HEK293 (cell line): ENCODE measurements around the gene SUPT3H.

Experiments used
- CTCF ChIA-PET: fragments of 350-600 bp; formaldehyde crosslinking; extraction: SDS; loops from one replicate; lab custom pipeline; 2021; ENCODE audit warnings: antibody characterized with exemption; lab: Yijun Ruan, JAX
- POLR2A ChIA-PET: fragments of 300-600 bp; formaldehyde crosslinking; extraction: SDS; loops from one replicate; lab custom pipeline; 2020; ENCODE audit warnings: antibody characterized with exemption, inconsistent platforms; lab: Yijun Ruan, JAX
- H3K27ac ChIP-seq: fragments of 200-500 bp; sonication (Bioruptor generic); 2 replicates; pipeline ENCODE4 v1.5.1; 2014; ENCODE audit warnings: low read depth, low read length, control low read depth, inconsistent platforms; ENCODE audit errors: extremely low read depth
- H3K36me3 ChIP-seq, 2 experiments: fragments of 200-500 bp in 1 of 2; sonication (Bioruptor generic) in 1 of 2; 1 replicate in 1 of 2; 2 replicates in 1 of 2; pipeline ENCODE4 v1.5.1; 2014 to 2017; ENCODE audit warnings: inconsistent platforms in 2 of 2, low read length in 2 of 2; ENCODE audit not compliant: control insufficient read depth in 2 of 2, insufficient read depth in 1 of 2
- H3K4me1 ChIP-seq: fragments of 200-500 bp; sonication (Bioruptor generic); 2 replicates; pipeline ENCODE4 v1.5.1; 2014; ENCODE audit warnings: mild to moderate bottlenecking, low read length, inconsistent platforms; ENCODE audit not compliant: control insufficient read depth, insufficient read depth
- H3K4me3 ChIP-seq: 2 replicates; pipeline ENCODE4 v1.5.1; 2011; ENCODE audit warnings: low read depth, mild to moderate bottlenecking, control low read depth, low read length, moderate library complexity
- H3K9me3 ChIP-seq: fragments of 200-500 bp; sonication (Bioruptor generic); 2 replicates; pipeline ENCODE4 v1.5.1; 2014; ENCODE audit warnings: low read depth, low read length, inconsistent platforms; ENCODE audit not compliant: control insufficient read depth, insufficient read depth
- BCL11B ChIP-seq: fragments of 450-650 bp; formaldehyde crosslinking; IDR thresholded peaks from 2 replicates; pipeline ENCODE4 v1.5.1; 2016; ENCODE audit warnings: low read depth, missing biosample characterization, missing genetic modification characterization
- EGR2 ChIP-seq: fragments of 450-650 bp; formaldehyde crosslinking; IDR thresholded peaks from 2 replicates; pipeline ENCODE4 v1.5.1; 2016; ENCODE audit warnings: low read depth, missing biosample characterization, missing genetic modification characterization
- HOXA7 ChIP-seq: sonication (generic); formaldehyde crosslinking; IDR thresholded peaks from 2 replicates; pipeline ENCODE4 v1.8.1; 2022; ENCODE audit warnings: missing genetic modification reagents, borderline replicate concordance
- HOXD13 ChIP-seq: sonication (generic); formaldehyde crosslinking; IDR thresholded peaks from 2 replicates; pipeline ENCODE4 v1.8.0; 2022; ENCODE audit warnings: missing genetic modification reagents, borderline replicate concordance
- KLF9 ChIP-seq: fragments of 450-650 bp; formaldehyde crosslinking; IDR thresholded peaks from 2 replicates; pipeline ENCODE4 v1.5.1; 2016; ENCODE audit warnings: missing biosample characterization, missing genetic modification characterization, low read depth
- PATZ1 ChIP-seq: fragments of 450-650 bp; formaldehyde crosslinking; IDR thresholded peaks from 2 replicates; pipeline ENCODE4 v1.5.1; 2016; ENCODE audit warnings: missing biosample characterization, missing genetic modification characterization
- SP2 ChIP-seq: fragments of 450-650 bp; formaldehyde crosslinking; IDR thresholded peaks from 2 replicates; pipeline ENCODE4 v1.5.1; 2016; ENCODE audit warnings: missing biosample characterization, missing genetic modification characterization
- ZBTB10 ChIP-seq: fragments of 450-650 bp; formaldehyde crosslinking; IDR thresholded peaks from 2 replicates; pipeline ENCODE4 v1.5.1; 2016; ENCODE audit warnings: missing biosample characterization, missing genetic modification characterization
- ZBTB7A ChIP-seq: fragments of 450-650 bp; formaldehyde crosslinking; IDR thresholded peaks from 2 replicates; pipeline ENCODE4 v1.5.1; 2016; ENCODE audit warnings: low read depth, missing biosample characterization, missing genetic modification characterization
- ZNF121 ChIP-seq: fragments of 450-650 bp; formaldehyde crosslinking; IDR thresholded peaks from 2 replicates; pipeline ENCODE4 v1.5.1; 2016; ENCODE audit warnings: missing biosample characterization, missing genetic modification characterization
- ZNF184 ChIP-seq: fragments of 450-650 bp; IDR thresholded peaks from 2 replicates; pipeline ENCODE4 v1.5.1; 2018; ENCODE audit warnings: missing biosample characterization, mild to moderate bottlenecking, missing genetic modification characterization
- ZNF24 ChIP-seq: fragments of 450-650 bp; formaldehyde crosslinking; IDR thresholded peaks from 2 replicates; pipeline ENCODE4 v1.5.1; 2016; ENCODE audit warnings: missing biosample characterization, missing genetic modification characterization
- ZNF26 ChIP-seq: fragments of 450-650 bp; formaldehyde crosslinking; IDR thresholded peaks from 2 replicates; pipeline ENCODE4 v1.5.1; 2016; ENCODE audit warnings: missing biosample characterization, missing genetic modification characterization
- ZNF394 ChIP-seq: fragments of 450-650 bp; formaldehyde crosslinking; IDR thresholded peaks from 2 replicates; pipeline ENCODE4 v1.5.1; 2016; ENCODE audit warnings: missing biosample characterization, missing genetic modification characterization, mild to moderate bottlenecking, moderate library complexity, borderline replicate concordance
- ZNF518A ChIP-seq: fragments of 450-650 bp; formaldehyde crosslinking; conservative IDR thresholded peaks from 2 replicates; pipeline ENCODE4 v1.5.1; 2016; ENCODE audit warnings: low read depth, missing biosample characterization, missing genetic modification characterization
- ZNF521 ChIP-seq: fragments of 450-650 bp; formaldehyde crosslinking; IDR thresholded peaks from 2 replicates; pipeline ENCODE4 v1.5.1; 2017; ENCODE audit warnings: missing biosample characterization, mild to moderate bottlenecking, missing genetic modification characterization
- ZNF571 ChIP-seq: fragments of 450-650 bp; formaldehyde crosslinking; IDR thresholded peaks from 2 replicates; pipeline ENCODE4 v1.5.0; 2017; ENCODE audit warnings: missing biosample characterization, missing genetic modification characterization
- ZNF626 ChIP-seq: fragments of 450-650 bp; sonication (Bioruptor Pico); formaldehyde crosslinking; IDR thresholded peaks from 2 replicates; pipeline ENCODE4 v1.5.1; 2018; ENCODE audit warnings: missing biosample characterization, missing genetic modification characterization, inconsistent platforms
- ZNF792 ChIP-seq: fragments of 450-650 bp; formaldehyde crosslinking; IDR thresholded peaks from 2 replicates; pipeline ENCODE4 v1.5.1; 2016; ENCODE audit warnings: missing biosample characterization, missing genetic modification characterization
- TF ChIP-seq, protein P1 (sequence below): fragments of 450-650 bp; formaldehyde crosslinking; IDR thresholded peaks from 2 replicates; pipeline ENCODE4 v1.5.0; 2017; ENCODE audit warnings: missing biosample characterization, missing genetic modification characterization, borderline replicate concordance

SUPT3H gene

GRCh38 chr6:44824567-44824966 is 553.2 kb downstream of the SUPT3H start:
- TF ChIP-seq ZNF24 (tag by site-specific recombination) (no peak), EGR2 (tag by site-specific recombination) (no peak), KLF9 (no peak), ZNF521 (no peak), HOXA7 (CRISPR knock-in tag) (no peak), ZNF626 (no peak), ZNF394 (no peak), ZNF184 (tag by site-specific recombination) (no peak), ZBTB10 (no peak), ZNF792 (tag by site-specific recombination) (no peak), ZNF518A (tag by site-specific recombination) (no peak)
- TF ChIP-seq, protein P1, sequence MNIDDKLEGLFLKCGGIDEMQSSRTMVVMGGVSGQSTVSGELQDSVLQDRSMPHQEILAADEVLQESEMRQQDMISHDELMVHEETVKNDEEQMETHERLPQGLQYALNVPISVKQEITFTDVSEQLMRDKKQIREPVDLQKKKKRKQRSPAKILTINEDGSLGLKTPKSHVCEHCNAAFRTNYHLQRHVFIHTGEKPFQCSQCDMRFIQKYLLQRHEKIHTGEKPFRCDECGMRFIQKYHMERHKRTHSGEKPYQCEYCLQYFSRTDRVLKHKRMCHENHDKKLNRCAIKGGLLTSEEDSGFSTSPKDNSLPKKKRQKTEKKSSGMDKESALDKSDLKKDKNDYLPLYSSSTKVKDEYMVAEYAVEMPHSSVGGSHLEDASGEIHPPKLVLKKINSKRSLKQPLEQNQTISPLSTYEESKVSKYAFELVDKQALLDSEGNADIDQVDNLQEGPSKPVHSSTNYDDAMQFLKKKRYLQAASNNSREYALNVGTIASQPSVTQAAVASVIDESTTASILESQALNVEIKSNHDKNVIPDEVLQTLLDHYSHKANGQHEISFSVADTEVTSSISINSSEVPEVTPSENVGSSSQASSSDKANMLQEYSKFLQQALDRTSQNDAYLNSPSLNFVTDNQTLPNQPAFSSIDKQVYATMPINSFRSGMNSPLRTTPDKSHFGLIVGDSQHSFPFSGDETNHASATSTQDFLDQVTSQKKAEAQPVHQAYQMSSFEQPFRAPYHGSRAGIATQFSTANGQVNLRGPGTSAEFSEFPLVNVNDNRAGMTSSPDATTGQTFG (tag by site-specific recombination), result no peak
- CTCF ChIA-PET, result interaction anchor here (0.6 to 0.7 kb wide), 2 partner anchors 897 to 1107 kb away, joined by 3 read pairs; no protein-coding TSS in a partner anchor
- H3K4me1 ChIP-seq, result peaks cover 12% of the 10 kb centered on the region
- no peak overlapping the region for H3K4me3 ChIP-seq
- H3K36me3 ChIP-seq, result no peaks in the 10 kb centered on the region
- H3K27ac ChIP-seq, result no peak overlapping the region
- POLR2A ChIA-PET, result no interaction called here
- no peaks in the 10 kb centered on the region for H3K9me3 ChIP-seq

DNA sequence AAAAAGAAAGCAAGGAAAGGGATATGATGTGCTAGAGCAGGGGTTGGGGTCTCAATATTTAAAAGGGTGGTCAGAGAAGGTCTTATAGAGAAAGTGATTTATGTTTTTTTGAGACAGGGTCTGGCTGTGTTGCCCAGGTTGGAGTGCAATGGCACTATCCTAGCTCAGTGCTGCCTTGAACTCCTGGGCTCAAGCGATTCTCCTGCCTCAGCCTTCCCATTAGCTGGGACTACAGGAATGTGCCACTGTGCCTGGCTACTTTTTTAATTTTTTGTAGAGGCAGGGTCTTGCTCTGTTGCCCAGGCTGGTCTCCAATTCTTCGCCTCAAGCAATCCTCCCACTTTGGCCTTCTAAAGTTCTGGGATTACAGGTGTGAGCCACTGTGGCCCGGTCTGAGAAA is 557.0 kb downstream of the SUPT3H start:
- ChIA-PET CTCF (no interaction called here), POLR2A (no interaction called here)
- TF ChIP-seq ZNF26 (no peak), ZNF571 (tag by site-specific recombination) (no peak), PATZ1 (no peak), ZNF121 (peak; percentile 75), BCL11B (tag by site-specific recombination) (no peak), HOXD13 (CRISPR knock-in tag) (no peak), ZBTB7A (tag by site-specific recombination) (no peak), SP2 (no peak)
- Histone ChIP-seq H3K4me3 (no peak overlapping the region), H3K36me3 (no peaks in the 10 kb centered on the region), H3K27ac (no peak overlapping the region), H3K4me1 (0 out of 2 replicates have a peak, but pooled peaks cover 3% of the 10 kb centered on the region), H3K9me3 (no peaks in the 10 kb centered on the region)
